Right lobe of liver (tissue), 6 donors: Measurements from ENCODE around the gene GALNT17. TPM values are rescaled to one million over a fixed set of nuclear protein-coding genes. Genes with fewer than 3 reads are reported as not detected.
A peak's percentile ranks its signal among the peaks of the same experiment; 100 is the strongest.

Source experiments
- ATAC-seq, 4 donors: fragments of 200-7000 bp; cut with Tn5 transposase; one replicate each; pipeline ENCODE4 v1.9.1; 2020; ENCODE audit warnings: mild to moderate bottlenecking in 4 of 4, moderate library complexity in 4 of 4
- DNase-seq, 3 donors: peaks; one replicate each; pipeline ENCODE4 v3.0.0-alpha.2; 2020
- H3K27ac ChIP-seq, 3 donors: fragments of 200-600 bp; one replicate each; pipeline ENCODE4 v1.8.0; 2022
- H3K27me3 ChIP-seq, 2 donors: fragments of 200-600 bp; one replicate each; pipeline ENCODE4 v1.8.0; 2022
- H3K36me3 ChIP-seq, 4 donors: fragments of 200-600 bp; sonication (generic) in 1 of 4; one replicate each; pipeline versions ENCODE4 v1.5.1 to v1.8.0; 2017 to 2022; ENCODE audit warnings: control low read depth in 1 of 4
- H3K4me1 ChIP-seq, 4 donors: fragments of 200-600 bp; sonication (generic) in 1 of 4; one replicate each; pipeline versions ENCODE4 v1.5.1 to v1.8.0; 2017 to 2022; ENCODE audit warnings: control low read depth in 1 of 4
- H3K4me3 ChIP-seq, 3 donors: fragments of 200-600 bp; one replicate each; pipeline ENCODE4 v1.8.0; 2022
- H3K9me3 ChIP-seq, 4 donors: fragments of 200-600 bp; sonication (generic) in 1 of 4; one replicate each; pipeline versions ENCODE4 v1.5.1 to v1.8.0; 2017 to 2022; ENCODE audit warnings: control low read depth in 1 of 4
- CTCF ChIP-seq, 4 donors: fragments of 200-600 bp in 3 of 4; fragments of 450-650 bp in 1 of 4; IDR thresholded peaks; one replicate each; pipeline versions ENCODE4 v1.5.1 to v1.8.0; 2016 to 2022; ENCODE audit warnings: antibody characterized with exemption in 4 of 4, mild to moderate bottlenecking in 2 of 4
- POLR2A ChIP-seq: fragments of 450-650 bp; IDR thresholded peaks from one replicate; pipeline ENCODE4 v1.6.1; 2017; ENCODE audit warnings: antibody characterized with exemption, mild to moderate bottlenecking
- WGBS: methylation state at CpG from one replicate; pipeline ENCODE4 v1.1.6; 2018; ENCODE audit warnings: low coverage, low lambda C conversion rate; ENCODE audit not compliant: insufficient coverage; ENCODE audit errors: missing lambda C conversion rate; 5-methylcytosine and 5-hydroxymethylcytosine counted together
- intact Hi-C, 2 donors: fragments of 100-400 bp; cut with DNase I; formaldehyde crosslinking; loops; one replicate each; pipeline versions ENCODE4 v1.11.2 to v1.14.1; 2022
- total RNA-seq, 6 experiments: library from RNA; depleted of rRNA in 2 of 6; stranded (reverse); fragments of >200 nt in 2 of 6; fragmentation: NEBNext Ultra II Directional in 3 of 6; extraction: Animal tissue kit (Norgen Biotek cat#: 25700) in 3 of 6; gene quantifications; one replicate each; pipeline versions ENCODE4 v1.1.0 to v1.2.4, GENCODE V29; 2016 to 2023
- donor health status: DM: no; HTN: yes; CAD: no.
- donor health status: DM: no; HTN: no; CAD: no.
- donor health status: DM: no; HTN: no; CAD: no.
- donor health status: DM: no; HTN: yes; CAD: no.
- donor health status: DM: no; HTN: yes; CAD: no.

The GALNT17 gene
- total RNA-seq, 6 experiments from 2014 or later = 0.06 to 0.31 (median 0.10) TPM

GRCh38 chr7:71661671-71662224, 529.8 kb downstream of the GALNT17 start:
- no peaks in the 10 kb centered on the region for H3K9me3 ChIP-seq
- no peak for DNase-seq
- TF ChIP-seq CTCF (IDR thresholded peaks at IDR 0.05) (no peak), POLR2A (no peak)
- intact Hi-C loops = no loop called here
- H3K4me3 ChIP-seq = no peak overlapping the region
- ATAC-seq = peak in 1 of 4 donors; percentile 22
- H3K27me3 ChIP-seq = no peaks in the 10 kb centered on the region
- no peaks in the 10 kb centered on the region for H3K4me1 ChIP-seq
- H3K27ac ChIP-seq = no peak overlapping the region
- 100% methylated on average over 1 of the region's 1 CpG for WGBS
- H3K36me3 ChIP-seq = no peaks in the 10 kb centered on the region

- DNase-seq = no peak
These were observed 533.8 kb downstream of the GALNT17 start for GRCh38 chr7:71665716-71666115.

GRCh38 chr7:71668572-71668971, 536.6 kb downstream of the GALNT17 start:
- Histone ChIP-seq H3K9me3 (no peaks in the 10 kb centered on the region), H3K4me1 (no peaks in the 10 kb centered on the region), H3K36me3 (no peaks in the 10 kb centered on the region), H3K27ac (no peak overlapping the region), H3K27me3 (no peaks in the 10 kb centered on the region), H3K4me3 (no peak overlapping the region)
- intact Hi-C loops = no loop called here
- DNase-seq (no peak), ATAC-seq (no peak)
- WGBS = 63% methylated on average over 1 of the region's 1 CpG
- TF ChIP-seq CTCF (IDR thresholded peaks at IDR 0.05) (no peak), POLR2A (no peak)

More at GRCh38 chr7:71665716-71666115, 533.8 kb downstream of the GALNT17 start:
- H3K27me3 ChIP-seq = no peaks in the 10 kb centered on the region
- no peak for TF ChIP-seq POLR2A
- WGBS = 52% methylated on average over 2 of the region's 3 CpGs
- intact Hi-C loops = no loop called here
- H3K36me3 ChIP-seq = no peaks in the 10 kb centered on the region
- no peaks in the 10 kb centered on the region for H3K4me1 ChIP-seq
- H3K27ac ChIP-seq = no peak overlapping the region
- no peak for ATAC-seq
- H3K9me3 ChIP-seq = no peaks in the 10 kb centered on the region
- no peak overlapping the region for H3K4me3 ChIP-seq

GRCh38 chr7:71679480-71679879, 547.5 kb downstream of the GALNT17 start:
- intact Hi-C loops = no loop called here
- H3K27ac ChIP-seq = no peak overlapping the region
- WGBS = 47% methylated on average over 7 of the region's 8 CpGs
- DNase-seq (no peak), ATAC-seq (no peak)
- H3K9me3 ChIP-seq = no peaks in the 10 kb centered on the region
- TF ChIP-seq POLR2A (no peak), CTCF (IDR thresholded peaks at IDR 0.05) (no peak)
- H3K36me3 ChIP-seq = no peaks in the 10 kb centered on the region
- H3K4me3 ChIP-seq = no peak overlapping the region
- H3K4me1 ChIP-seq = no peaks in the 10 kb centered on the region
- no peaks in the 10 kb centered on the region for H3K27me3 ChIP-seq

- no peak for DNase-seq
- Histone ChIP-seq H3K27ac (no peak overlapping the region), H3K4me3 (no peak overlapping the region), H3K27me3 (no peaks in the 10 kb centered on the region), H3K36me3 (no peaks in the 10 kb centered on the region), H3K4me1 (no peaks in the 10 kb centered on the region), H3K9me3 (no peaks in the 10 kb centered on the region)
- ATAC-seq = no peak
- TF ChIP-seq POLR2A (no peak), CTCF (IDR thresholded peaks at IDR 0.05) (no peak)
- intact Hi-C loops = no loop called here
- 33% methylated on average over 1 of the region's 5 CpGs for WGBS
These were observed 550.2 kb downstream of the GALNT17 start for GRCh38 chr7:71682181-71682580.
